Neuronal stem cell (in vitro differentiated cells): ENCODE results near the gene PGC.
A peak's percentile ranks its signal among the peaks of the same experiment; 100 is the strongest.

ENCODE experiments used
- DNase-seq: peaks from one replicate; pipeline ENCODE4 v3.0.0-alpha.2; 2013; ENCODE audit warnings: low spot score
- H2AFZ ChIP-seq: one replicate; pipeline ENCODE4 v1.6.1; 2013; ENCODE audit warnings: mild to moderate bottlenecking, low read length, inconsistent platforms
- H2AK5ac ChIP-seq: 2 replicates; pipeline ENCODE4 v1.6.1; 2013; ENCODE audit warnings: low read depth, mild to moderate bottlenecking, inconsistent platforms, low read length, moderate library complexity, mixed read lengths
- H2BK120ac ChIP-seq: 2 replicates; pipeline ENCODE4 v1.6.1; 2013; ENCODE audit warnings: low read depth, mild to moderate bottlenecking, inconsistent platforms, low read length, moderate library complexity, mixed read lengths
- H2BK12ac ChIP-seq: one replicate; pipeline ENCODE4 v1.6.1; 2013; ENCODE audit warnings: low read length, inconsistent platforms
- H2BK15ac ChIP-seq: 2 replicates; pipeline ENCODE4 v1.6.1; 2013; ENCODE audit warnings: mild to moderate bottlenecking, low read length, inconsistent platforms, mixed read lengths
- H2BK5ac ChIP-seq: one replicate; pipeline ENCODE4 v1.6.1; 2013; ENCODE audit warnings: inconsistent platforms, mild to moderate bottlenecking, low read length, moderate library complexity
- H3K14ac ChIP-seq: one replicate; pipeline ENCODE4 v1.6.1; 2013; ENCODE audit warnings: low read length, inconsistent platforms
- H3K18ac ChIP-seq: 2 replicates; pipeline ENCODE4 v1.6.1; 2013; ENCODE audit warnings: low read length, inconsistent platforms
- H3K23ac ChIP-seq: 2 replicates; pipeline ENCODE4 v1.6.1; 2013; ENCODE audit warnings: low read depth, mild to moderate bottlenecking, mixed read lengths, low read length, inconsistent platforms; ENCODE audit not compliant: poor library complexity
- H3K27ac ChIP-seq: replicated peaks from 3 replicates; pipeline ENCODE4 v1.5.1; 2013; ENCODE audit warnings: low read length, inconsistent platforms
- H3K27me3 ChIP-seq, 3 experiments: 2 replicates each; pipeline ENCODE4 v1.6.1; 2013; ENCODE audit warnings: low read length in 3 of 3, mild to moderate bottlenecking in 2 of 3, inconsistent platforms in 1 of 3, low read depth in 1 of 3, mixed read lengths in 1 of 3, moderate library complexity in 1 of 3; ENCODE audit not compliant: control insufficient read depth in 3 of 3, insufficient read depth in 3 of 3
- H3K36me3 ChIP-seq, 2 donors: replicated peaks in 1 of 2; 2 replicates each; pipeline ENCODE4 v1.6.1; 2013; ENCODE audit warnings: low read length in 2 of 2; ENCODE audit not compliant: control insufficient read depth in 2 of 2, insufficient read depth in 2 of 2
- H3K4ac ChIP-seq: 2 replicates; pipeline ENCODE4 v1.6.1; 2013; ENCODE audit warnings: inconsistent platforms, mild to moderate bottlenecking, low read length, moderate library complexity
- H3K4me1 ChIP-seq, 2 donors: 1 replicate in 1 of 2; 2 replicates in 1 of 2; pipeline ENCODE4 v1.6.1; 2013; ENCODE audit warnings: low read length in 2 of 2, low read depth in 1 of 2; ENCODE audit not compliant: control insufficient read depth in 2 of 2, insufficient read depth in 1 of 2
- H3K4me2 ChIP-seq: one replicate; pipeline ENCODE4 v1.6.1; 2013; ENCODE audit warnings: mild to moderate bottlenecking, low read length, inconsistent platforms; ENCODE audit not compliant: insufficient read depth, poor library complexity, severe bottlenecking
- H3K4me3 ChIP-seq, 2 donors: 2 replicates each; pipeline ENCODE4 v1.5.1; 2013; ENCODE audit warnings: low read length in 2 of 2, mild to moderate bottlenecking in 2 of 2, inconsistent platforms in 1 of 2, moderate library complexity in 1 of 2
- H3K79me1 ChIP-seq: one replicate; pipeline ENCODE4 v1.6.1; 2013; ENCODE audit warnings: low read depth, mild to moderate bottlenecking, inconsistent platforms, low read length, moderate library complexity
- H3K9ac ChIP-seq: one replicate; pipeline ENCODE4 v1.6.1; 2013; ENCODE audit warnings: mild to moderate bottlenecking, low read depth, low read length, inconsistent platforms; ENCODE audit not compliant: poor library complexity
- H3K9me3 ChIP-seq, 2 donors: replicated peaks in 1 of 2; 2 replicates each; pipeline versions ENCODE3 to v1.6.1; 2013; ENCODE audit warnings: low read length in 2 of 2, mild to moderate bottlenecking in 2 of 2, inconsistent platforms in 1 of 2, low read depth in 1 of 2, mixed read lengths in 1 of 2, moderate library complexity in 1 of 2; ENCODE audit not compliant: control insufficient read depth in 2 of 2, insufficient read depth in 1 of 2
- H4K8ac ChIP-seq: one replicate; pipeline ENCODE4 v1.6.1; 2013; ENCODE audit warnings: low read depth, mild to moderate bottlenecking, inconsistent platforms, low read length, moderate library complexity
- H4K91ac ChIP-seq: one replicate; pipeline ENCODE4 v1.6.1; 2013; ENCODE audit warnings: low read length, low read depth, mild to moderate bottlenecking, inconsistent platforms; ENCODE audit not compliant: poor library complexity
- whole genome bisulfite sequencing, 2 donors: extraction: QIAGEN DNeasy Blood & Tissue Kit; methylation state at CpG; one replicate each; pipeline ENCODE4 v1.1.7; 2013; ENCODE audit warnings: missing lambda C conversion rate in 2 of 2, mixed read lengths in 1 of 2; ENCODE audit not compliant: insufficient read length in 2 of 2, insufficient replicate concordance in 1 of 2; ENCODE audit errors: extremely low coverage in 2 of 2; 5-methylcytosine and 5-hydroxymethylcytosine counted together

PGC gene

DNA sequence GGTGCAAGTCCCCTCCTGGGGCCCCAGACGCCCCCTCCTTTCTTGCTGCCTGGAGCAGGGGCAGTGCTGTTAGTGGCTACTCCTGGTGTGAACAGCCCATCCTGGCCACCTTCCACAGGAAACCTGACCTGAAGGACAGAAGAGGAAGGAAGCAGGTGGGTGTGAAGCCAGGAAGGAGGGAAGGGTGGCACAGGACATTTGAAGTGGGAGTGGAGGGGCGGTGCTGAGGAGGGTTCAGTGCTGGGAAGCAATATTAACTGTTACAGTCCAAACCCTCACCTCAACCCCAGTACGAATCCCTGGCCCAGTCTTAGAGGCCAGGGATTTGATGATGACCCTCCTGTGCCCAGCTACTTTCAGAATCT is 34.2 kb upstream of the PGC start:
- Histone ChIP-seq H3K4me2 (peak overlapping the region; percentile 94), H2BK15ac (no peak overlapping the region), H3K79me1 (no peaks in the 10 kb centered on the region), H3K4me3 (peak overlapping the region in 1 of 2 donors; percentile 58), H3K14ac (peak overlapping the region; percentile 3), H3K27me3 (no peaks in the 10 kb centered on the region), H3K4me1 (peaks cover 8 to 17% of the 10 kb centered on the region in 2 donors), H2AFZ (peak overlapping the region; percentile 96), H3K27ac (no peak overlapping the region), H2BK120ac (no peak overlapping the region), H4K91ac (no peak overlapping the region), H3K18ac (peak overlapping the region; percentile 90), H3K23ac (no peak overlapping the region), H3K9me3 (no peaks in the 10 kb centered on the region), H2BK12ac (no peak overlapping the region), H2BK5ac (no peak overlapping the region), H3K36me3 (peaks cover 8 to 9% of the 10 kb centered on the region in 2 donors), H3K9ac (peak overlapping the region; percentile 71), H2AK5ac (no peak overlapping the region), H4K8ac (no peak overlapping the region), H3K4ac (no peak overlapping the region)
- no peak for DNase-seq
- WGBS, 2 donors: no CpG with 5 or more reads among the region's 3 CpGs

DNA sequence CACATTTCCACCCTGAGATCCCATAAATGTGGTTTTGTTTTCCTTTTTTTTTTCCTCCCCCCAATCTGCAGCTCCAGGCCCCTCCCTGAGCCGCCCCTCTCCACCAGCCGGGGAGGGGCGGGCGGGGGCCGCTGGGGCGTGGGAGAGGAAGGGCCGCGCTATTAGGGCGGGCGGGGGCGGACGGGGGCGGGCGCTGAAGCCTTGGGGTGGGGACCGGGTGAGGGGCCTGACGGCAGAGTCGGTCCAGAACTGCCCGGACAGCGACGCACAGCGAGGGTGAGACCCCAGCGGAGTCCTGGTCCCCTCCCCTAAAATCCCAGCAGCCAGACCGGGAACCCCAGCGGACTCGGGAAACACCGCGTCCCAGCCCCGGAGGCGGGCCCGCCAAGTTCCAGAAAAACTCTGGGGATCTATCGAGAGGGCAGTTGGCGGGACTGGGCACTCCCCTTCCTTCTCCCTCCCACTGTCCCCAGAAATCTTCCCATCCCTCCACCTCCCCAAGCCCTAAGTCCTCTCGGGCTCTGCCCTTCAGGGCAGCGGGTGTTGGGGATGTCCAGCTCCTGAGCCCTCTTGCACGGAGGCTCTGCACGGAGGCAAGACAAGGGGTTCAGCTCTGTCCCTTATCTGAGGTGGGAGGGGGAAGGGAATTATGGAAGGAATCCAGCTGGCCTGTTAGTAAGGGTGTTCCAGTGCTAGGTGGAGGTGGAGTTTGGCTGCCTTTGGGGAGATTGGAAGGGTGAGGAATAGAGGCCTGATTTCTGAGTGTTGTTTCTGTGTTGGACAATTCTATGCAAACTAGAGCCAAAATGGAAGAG is 33.6 kb upstream of the PGC start, which contains the start of gene PRICKLE4:
PRICKLE4 (plus strand) TSS at position 232 of the 815 bp plus-strand sequence. CDS start 2,692 bp downstream, outside the sequence.
- peak within 1 kb of the TSS; percentile 42 for H2BK5ac ChIP-seq
- no peaks in the 10 kb centered on the region for H3K9me3 ChIP-seq
- peak within 1 kb of the TSS; percentile 81 for H2BK15ac ChIP-seq
- H3K14ac ChIP-seq: peak within 1 kb of the TSS; percentile 3
- H3K18ac ChIP-seq: peak within 1 kb of the TSS; percentile 90
- peak within 1 kb of the TSS; percentile 96 for H2AFZ ChIP-seq
- H3K79me1 ChIP-seq: no peaks in the 10 kb centered on the region
- peak within 1 kb of the TSS; percentile 25 for H2AK5ac ChIP-seq
- H4K91ac ChIP-seq: no peak within 1 kb of the TSS
- H3K4me1 ChIP-seq: peaks cover 6 to 13% of the 10 kb centered on the region in 2 donors
- H3K4me2 ChIP-seq: peak within 1 kb of the TSS; percentile 94
- H3K36me3 ChIP-seq: peaks cover 10 to 12% of the 10 kb centered on the region in 2 donors
- no peak within 1 kb of the TSS for H2BK120ac ChIP-seq
- H3K23ac ChIP-seq: peak within 1 kb of the TSS; percentile 82
- peak within 1 kb of the TSS; percentile 61 for H3K27ac ChIP-seq
- peak within 1 kb of the TSS; percentile 58 to 87 for H3K4me3 ChIP-seq
- no peaks in the 10 kb centered on the region for H3K27me3 ChIP-seq
- peak; percentile 36 for DNase-seq
- no peak within 1 kb of the TSS for H4K8ac ChIP-seq
- H2BK12ac ChIP-seq: no peak within 1 kb of the TSS
- peak within 1 kb of the TSS; percentile 85 for H3K9ac ChIP-seq
- no CpG with 5 or more reads among the region's 36 CpGs for WGBS, 2 donors
- peak within 1 kb of the TSS; percentile 66 for H3K4ac ChIP-seq

GRCh38 chr6:41779788-41780550 is 32.8 kb upstream of the PGC start, which contains the start of gene FRS3:
Gene FRS3 (minus strand): TSS chr6:41779900. CDS start chr6:41776987, 2,913 bp downstream.
- Histone ChIP-seq H2BK5ac (peak within 1 kb of the TSS; percentile 42), H3K79me1 (no peaks in the 10 kb centered on the region), H3K4me1 (peaks cover 6 to 12% of the 10 kb centered on the region in 2 donors), H3K27me3 (no peaks in the 10 kb centered on the region), H4K8ac (no peak within 1 kb of the TSS), H3K9ac (peak within 1 kb of the TSS; percentile 85), H2BK12ac (no peak within 1 kb of the TSS), H3K9me3 (no peaks in the 10 kb centered on the region), H3K4me3 (peak within 1 kb of the TSS; percentile 58 to 87), H3K36me3 (peaks cover 16 to 20% of the 10 kb centered on the region in 2 donors), H2AFZ (peak within 1 kb of the TSS; percentile 96), H3K14ac (peak within 1 kb of the TSS; percentile 60), H3K4me2 (peak within 1 kb of the TSS; percentile 94), H2AK5ac (peak within 1 kb of the TSS; percentile 25), H2BK120ac (no peak within 1 kb of the TSS), H3K4ac (no peak within 1 kb of the TSS), H2BK15ac (peak within 1 kb of the TSS; percentile 81), H4K91ac (no peak within 1 kb of the TSS), H3K18ac (peak within 1 kb of the TSS; percentile 90), H3K27ac (peak within 1 kb of the TSS; percentile 61), H3K23ac (peak within 1 kb of the TSS; percentile 25)
- DNase-seq: peak; percentile 99
- WGBS, 2 donors: no CpG with 5 or more reads among the region's 73 CpGs
